AG04450 (cell line): ENCODE measurements around the gene POU6F2. TPM values are rescaled to one million over a fixed set of nuclear protein-coding genes. Genes with fewer than 3 reads are reported as not detected.

Source experiments
- CTCF ChIA-PET: fragments of 300-600, 350-600 bp; formaldehyde crosslinking; extraction: SDS; loops from one replicate; lab custom pipeline; 2022; ENCODE audit warnings: antibody characterized with exemption, inconsistent platforms; lab: Charles Lee
- POLR2A ChIA-PET: fragments of 350-600 bp; formaldehyde crosslinking; extraction: SDS; loops from one replicate; lab custom pipeline; 2021; ENCODE audit warnings: antibody characterized with exemption, inconsistent platforms; lab: Yijun Ruan, JAX
- DNase-seq: peaks from one replicate; pipeline ENCODE4 v3.0.0-alpha.2; 2011; ENCODE audit warnings: low read depth, low spot score
- H3K27ac ChIP-seq: one replicate; pipeline ENCODE4 v1.5.1; 2012; ENCODE audit warnings: low read depth, low read length, control low read depth
- H3K27me3 ChIP-seq: one replicate; pipeline ENCODE4 v1.6.0; 2012; ENCODE audit warnings: low read length; ENCODE audit not compliant: control insufficient read depth, insufficient read depth
- H3K4me3 ChIP-seq: 2 replicates; pipeline ENCODE4 v1.5.1; 2011; ENCODE audit warnings: mild to moderate bottlenecking, low read depth, low read length, control low read depth
- H3K9me3 ChIP-seq: 2 replicates; pipeline ENCODE4 v1.5.1; 2012; ENCODE audit warnings: low read length; ENCODE audit not compliant: control insufficient read depth, insufficient read depth
- CTCF ChIP-seq: IDR thresholded peaks from 2 replicates; pipeline ENCODE4 v1.5.1; 2011; ENCODE audit warnings: low read depth, low read length, control low read depth, inconsistent platforms
- polyA plus RNA-seq: library from polyadenylated mRNA; depleted of rRNA; stranded (reverse); fragments of >200 nt; gene quantifications from 2 replicates; pipeline ENCODE4 v1.2.3, GENCODE V29; 2011

Gene POU6F2
- polyA plus RNA-seq, 1 experiment, result not detected

GRCh38 chr7:39022796-39023195 is 45.1 kb downstream of the POU6F2 start:
- H3K27me3 ChIP-seq, result no peaks in the 10 kb centered on the region
- no peak overlapping the region for H3K27ac ChIP-seq
- POLR2A ChIA-PET, result no interaction called here
- TF ChIP-seq CTCF, result no peak
- DNase-seq, result no peak
- CTCF ChIA-PET, result no interaction called here
- H3K9me3 ChIP-seq, result no peaks in the 10 kb centered on the region
- H3K4me3 ChIP-seq, result no peak overlapping the region

GRCh38 chr7:39027491-39027890 is 49.8 kb downstream of the POU6F2 start:
- CTCF ChIA-PET, result no interaction called here
- no peak overlapping the region for H3K27ac ChIP-seq
- H3K27me3 ChIP-seq, result no peaks in the 10 kb centered on the region
- DNase-seq, result no peak
- H3K4me3 ChIP-seq, result no peak overlapping the region
- no peaks in the 10 kb centered on the region for H3K9me3 ChIP-seq
- no peak for TF ChIP-seq CTCF
- POLR2A ChIA-PET, result no interaction called here

- ChIA-PET POLR2A (no interaction called here), CTCF (no interaction called here)
- no peaks in the 10 kb centered on the region for H3K9me3 ChIP-seq
- no peaks in the 10 kb centered on the region for H3K27me3 ChIP-seq
- no peak overlapping the region for H3K27ac ChIP-seq
- no peak for DNase-seq
- H3K4me3 ChIP-seq, result no peak overlapping the region
- TF ChIP-seq CTCF, result no peak
Observed at GRCh38 chr7:39033885-39034624, 56.3 kb downstream of the POU6F2 start.

- H3K27me3 ChIP-seq, result no peaks in the 10 kb centered on the region
- no peak for DNase-seq
- CTCF ChIA-PET, result no interaction called here
- no peak overlapping the region for H3K4me3 ChIP-seq
- POLR2A ChIA-PET, result no interaction called here
- TF ChIP-seq CTCF, result no peak
- no peak overlapping the region for H3K27ac ChIP-seq
- H3K9me3 ChIP-seq, result no peaks in the 10 kb centered on the region
Observed at GRCh38 chr7:39035156-39035555, 57.4 kb downstream of the POU6F2 start.

GRCh38 chr7:39035903-39036302 is 58.2 kb downstream of the POU6F2 start:
- TF ChIP-seq CTCF, result no peak
- DNase-seq, result no peak
- ChIA-PET CTCF (interaction anchor here (0.7 kb wide), 1 partner anchor 27 kb away, joined by 3 read pairs; no protein-coding TSS in a partner anchor), POLR2A (no interaction called here)
- H3K4me3 ChIP-seq, result no peak overlapping the region
- H3K9me3 ChIP-seq, result no peaks in the 10 kb centered on the region
- H3K27ac ChIP-seq, result no peak overlapping the region
- no peaks in the 10 kb centered on the region for H3K27me3 ChIP-seq
